SHP77 treated with DMSO at 0.1 percent for 48 hours (cell line): Measurements from ENCODE around the gene GPR62.

Experiments used
- DNase-seq: peaks from one replicate; lab custom pipeline; 2025; lab: John Stamatoyannopoulos, UW

GPR62 gene

DNA sequence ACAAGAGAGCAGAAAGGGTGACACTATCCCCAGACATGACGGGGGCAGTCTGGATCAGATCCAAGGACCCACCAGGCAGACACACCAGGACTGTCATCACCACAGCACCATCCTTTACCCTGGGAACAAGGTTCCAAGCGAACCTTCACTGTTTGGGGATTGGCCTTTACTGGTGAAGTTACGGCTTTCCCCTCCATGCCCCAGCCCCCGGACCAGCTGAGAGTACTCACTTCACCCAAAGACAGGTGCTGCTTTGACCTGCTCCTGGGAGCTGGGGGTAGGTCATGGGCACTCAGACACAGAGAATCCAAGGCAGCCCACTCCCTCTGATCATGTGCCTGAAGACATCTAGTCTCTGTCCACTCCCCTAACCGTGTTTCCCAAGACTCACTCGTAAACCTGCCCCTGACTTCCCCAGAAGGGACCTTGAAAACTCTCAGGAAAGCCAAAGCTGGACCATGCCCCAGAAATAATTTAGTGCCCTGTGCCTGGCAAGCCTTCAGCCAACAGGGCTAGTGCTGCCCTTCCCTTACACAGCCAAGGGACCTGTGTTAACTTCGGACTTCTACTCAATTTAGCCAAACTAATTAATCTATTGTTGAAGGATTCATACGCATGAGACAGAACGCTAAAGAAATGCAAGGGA, 16.3 kb upstream of the GPR62 start:
- DNase-seq = no peak

DNA sequence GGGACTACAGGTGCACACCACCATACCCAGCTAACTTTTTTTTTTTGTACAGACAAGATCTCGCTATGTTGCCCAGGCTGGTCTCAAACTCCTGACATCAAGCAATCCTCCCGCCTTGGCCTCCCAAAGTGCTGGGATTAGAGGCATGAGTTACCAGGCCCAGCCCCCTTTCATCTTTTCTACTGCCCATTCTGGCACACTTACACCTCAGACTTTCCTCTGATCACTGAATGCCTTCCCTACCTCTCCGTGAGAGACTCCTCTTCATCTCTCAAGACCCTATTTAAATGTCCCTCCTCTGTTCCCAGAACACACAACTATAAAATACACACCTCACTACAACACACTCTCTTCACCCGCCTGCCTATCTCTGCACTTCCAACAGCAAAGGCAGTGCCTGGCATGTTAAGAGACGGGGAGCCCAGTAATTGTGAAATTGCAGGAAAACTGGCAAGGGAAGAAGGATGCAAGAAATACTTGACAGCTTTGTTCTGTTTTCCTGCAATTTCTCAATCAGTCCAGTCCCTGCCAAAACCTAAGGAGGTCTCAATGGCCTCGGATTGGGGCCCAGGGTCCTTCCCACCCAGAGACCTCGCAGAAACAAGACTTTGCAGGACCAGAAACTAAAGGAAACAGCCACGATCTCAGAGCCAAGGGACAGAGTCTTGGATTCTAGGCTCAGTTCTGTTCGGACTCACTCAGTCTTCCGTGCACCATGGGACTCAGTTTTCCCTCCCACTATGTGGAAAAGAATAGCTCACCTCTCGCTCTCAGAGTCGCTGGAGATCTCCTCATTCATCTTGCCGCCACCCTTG, 14.3 kb upstream of the GPR62 start:
- no peak for DNase-seq

DNA sequence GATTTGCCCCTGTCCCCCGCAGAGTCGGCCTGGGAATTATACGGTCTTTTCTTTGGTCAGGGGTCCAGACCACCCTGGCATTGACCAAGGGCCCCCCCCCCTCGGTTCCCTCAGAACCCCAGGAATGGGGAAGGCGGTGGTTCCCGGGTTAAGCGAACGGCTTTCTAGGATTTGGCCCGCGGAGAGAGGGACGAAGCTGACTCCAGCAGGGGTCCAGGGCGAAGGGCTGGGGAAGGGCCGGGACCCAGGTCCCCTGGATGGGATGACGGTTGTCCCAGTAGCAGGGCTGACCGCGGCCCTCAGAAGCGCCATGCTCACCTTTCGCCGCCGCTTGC, 13.8 kb upstream of the GPR62 start:
- DNase-seq = no peak

DNA sequence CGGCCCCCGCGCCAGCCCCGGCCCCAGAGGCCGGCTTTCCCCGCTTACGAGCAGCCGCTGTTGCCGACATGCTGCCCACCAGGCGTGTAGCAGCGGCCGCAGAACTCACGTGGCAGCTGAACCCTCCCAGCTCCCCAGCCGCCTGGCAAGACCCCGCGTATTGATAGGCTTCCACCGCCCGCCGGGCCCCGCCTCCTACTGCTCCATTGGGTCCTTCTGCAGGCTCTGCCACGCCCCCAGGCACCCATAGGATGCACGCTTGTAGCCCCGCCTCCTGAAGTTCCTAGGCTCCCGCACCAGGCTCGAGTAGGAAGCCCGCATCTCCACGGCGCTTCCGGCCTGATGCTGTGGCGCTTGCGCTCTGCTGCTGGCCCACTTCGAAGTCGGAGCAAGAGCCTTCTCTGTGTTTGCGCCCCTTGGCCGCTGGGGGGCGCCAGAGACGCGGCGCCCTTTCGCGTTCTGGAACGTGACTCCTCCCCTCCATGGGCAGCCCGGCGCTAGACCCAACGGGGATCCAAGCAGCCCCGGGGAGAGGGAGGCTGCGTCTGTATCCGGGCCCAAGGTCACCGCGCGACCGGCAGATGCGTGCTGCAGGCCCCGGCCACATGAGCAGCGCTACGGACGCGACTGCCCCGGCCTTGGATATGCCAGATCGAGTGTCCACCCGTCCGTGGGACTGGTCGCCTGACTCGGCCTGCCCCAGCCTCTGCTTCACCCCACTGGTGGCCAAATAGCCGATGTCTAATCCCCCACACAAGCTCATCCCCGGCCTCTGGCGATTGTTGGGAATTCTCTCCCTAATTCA, 13.2 kb upstream of the GPR62 start, which contains the start of the genes PARP3 and RRP9:
PARP3 (plus strand) TSS at position 566 of the 805 bp plus-strand sequence. CDS start 993 bp downstream, outside the sequence.
RRP9 (minus strand) TSS at position 107 of the 805 bp plus-strand sequence; CDS start at position 70, 37 bp downstream.
- peak; percentile 99 for DNase-seq

DNA sequence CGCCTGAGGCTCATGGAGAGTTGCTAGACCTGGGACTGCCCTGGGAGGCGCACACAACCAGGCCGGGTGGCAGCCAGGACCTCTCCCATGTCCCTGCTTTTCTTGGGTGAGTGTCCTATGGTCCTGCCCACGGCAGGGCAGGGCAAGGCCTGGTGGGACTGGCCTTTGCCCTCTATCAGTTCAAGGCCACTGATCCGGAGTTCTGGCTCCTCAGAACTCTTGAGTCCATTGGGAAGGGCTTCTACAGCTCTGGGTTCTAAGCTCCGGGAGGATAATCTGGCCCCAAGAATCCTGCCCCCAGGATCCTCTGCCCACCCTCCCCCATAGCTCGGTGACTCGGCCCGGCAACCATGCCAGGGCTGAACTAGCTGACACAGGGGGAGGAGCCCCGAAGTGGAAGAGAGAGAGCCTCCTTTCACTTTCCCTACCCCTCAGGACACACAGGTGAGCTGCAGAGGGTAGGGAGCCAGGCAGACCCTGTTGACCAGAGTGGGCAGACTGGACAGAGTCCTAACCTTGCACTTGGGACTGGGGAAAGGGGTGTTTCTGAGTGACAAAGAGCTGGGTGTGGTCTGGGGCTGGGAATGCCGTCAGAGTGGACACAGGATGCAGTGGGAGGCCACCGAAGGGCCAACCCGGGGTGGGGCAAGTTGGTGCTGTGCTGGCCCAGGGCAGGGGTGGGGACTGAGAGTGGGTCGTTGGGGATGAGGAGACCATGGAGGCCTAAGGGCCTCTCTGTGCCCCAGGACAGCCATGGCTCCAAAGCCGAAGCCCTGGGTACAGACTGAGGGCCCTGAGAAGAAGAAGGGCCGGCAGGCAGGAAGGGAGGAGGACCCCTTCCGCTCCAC, 12.4 kb upstream of the GPR62 start:
- DNase-seq = no peak

DNA sequence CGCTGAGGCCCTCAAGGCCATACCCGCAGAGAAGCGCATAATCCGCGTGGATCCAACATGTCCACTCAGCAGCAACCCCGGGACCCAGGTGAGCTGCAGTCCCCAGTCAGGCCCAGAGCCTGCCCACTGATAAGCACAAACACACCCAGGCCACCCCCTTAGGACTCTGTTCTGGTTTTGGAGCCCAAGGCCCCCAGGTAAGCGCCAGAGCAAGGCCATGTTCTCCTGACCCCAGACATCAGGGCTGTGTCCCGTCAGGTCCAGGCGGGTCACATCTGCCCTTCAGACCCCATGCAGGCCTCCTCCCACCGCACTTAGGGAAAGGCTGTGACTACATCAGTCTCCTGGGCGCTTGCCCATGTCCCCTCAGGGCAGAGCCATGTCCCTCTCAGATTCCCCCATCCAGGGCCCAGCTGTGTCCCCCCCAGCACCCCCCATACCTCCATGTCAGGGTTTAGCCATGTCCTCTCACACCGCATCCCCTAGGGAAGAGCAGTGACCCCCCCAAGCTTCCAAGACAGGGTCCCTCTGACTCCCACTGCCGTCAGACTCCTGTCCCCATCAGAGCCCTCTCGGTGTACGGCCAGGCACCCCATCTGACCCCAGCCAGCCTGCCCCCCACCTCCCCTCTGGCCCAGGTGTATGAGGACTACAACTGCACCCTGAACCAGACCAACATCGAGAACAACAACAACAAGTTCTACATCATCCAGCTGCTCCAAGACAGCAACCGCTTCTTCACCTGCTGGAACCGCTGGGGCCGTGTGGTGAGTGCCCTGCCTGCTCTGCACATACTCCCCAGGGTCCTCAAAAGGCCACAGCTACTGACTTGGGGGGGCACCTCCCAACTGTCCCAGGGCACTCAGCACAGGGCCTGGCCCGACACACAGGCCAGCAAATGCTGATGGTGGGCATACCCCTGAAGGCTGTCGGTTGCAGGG, 11.5 kb upstream of the GPR62 start:
- DNase-seq = no peak

DNA sequence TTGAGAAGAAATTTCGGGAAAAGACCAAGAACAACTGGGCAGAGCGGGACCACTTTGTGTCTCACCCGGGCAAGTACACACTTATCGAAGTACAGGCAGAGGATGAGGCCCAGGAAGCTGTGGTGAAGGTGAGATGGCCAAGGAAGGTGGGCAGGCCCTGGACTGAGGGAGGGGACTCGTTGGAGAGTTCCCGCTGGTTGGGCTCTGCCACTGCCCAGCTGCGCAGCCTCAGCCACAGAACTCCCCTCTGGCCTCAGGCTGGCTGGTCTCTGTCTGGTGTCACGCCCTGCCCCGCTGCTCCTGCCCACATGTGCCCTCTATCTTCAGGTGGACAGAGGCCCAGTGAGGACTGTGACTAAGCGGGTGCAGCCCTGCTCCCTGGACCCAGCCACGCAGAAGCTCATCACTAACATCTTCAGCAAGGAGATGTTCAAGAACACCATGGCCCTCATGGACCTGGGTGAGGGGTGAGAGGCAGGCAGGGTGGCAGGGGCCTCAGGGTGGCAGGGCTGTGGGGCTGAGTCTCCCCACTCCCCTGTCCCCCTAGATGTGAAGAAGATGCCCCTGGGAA, 10.6 kb upstream of the GPR62 start:
- no peak for DNase-seq

GRCh38 chr3:51945031-51945840, 9.9 kb upstream of the GPR62 start:
- no peak for DNase-seq

DNA sequence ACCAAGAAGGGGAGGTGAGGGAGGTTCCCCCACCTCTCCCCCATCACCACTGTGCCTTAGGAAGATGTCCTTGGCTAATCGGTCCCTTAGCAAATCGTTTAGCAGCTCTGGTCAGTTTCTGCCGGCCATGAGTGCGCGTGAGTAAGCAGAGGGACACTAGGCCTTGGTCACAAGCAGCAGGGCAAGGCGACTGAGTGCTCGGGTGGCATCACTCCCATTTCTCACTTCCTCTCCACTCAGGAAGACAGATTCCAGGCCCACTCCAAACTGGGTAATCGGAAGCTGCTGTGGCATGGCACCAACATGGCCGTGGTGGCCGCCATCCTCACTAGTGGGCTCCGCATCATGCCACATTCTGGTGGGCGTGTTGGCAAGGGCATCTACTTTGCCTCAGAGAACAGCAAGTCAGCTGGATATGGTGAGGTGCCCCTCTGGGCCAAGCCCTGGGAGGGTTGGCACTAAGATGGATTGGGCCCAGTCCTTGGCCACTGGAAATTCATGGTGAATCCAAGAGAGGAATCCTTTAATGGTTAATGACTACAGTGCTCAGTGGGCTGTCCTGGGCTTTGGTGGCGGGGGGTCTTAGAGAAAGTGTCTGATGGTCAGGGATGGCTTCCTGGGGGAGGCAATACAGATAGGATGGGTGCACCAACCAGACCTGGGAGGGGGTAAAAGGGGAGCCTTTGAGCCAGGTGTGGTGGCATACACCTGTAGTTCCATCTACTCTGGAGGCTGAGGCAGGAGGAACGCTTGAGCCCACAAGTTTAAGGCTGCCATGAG, 9.1 kb upstream of the GPR62 start:
- no peak for DNase-seq

DNA sequence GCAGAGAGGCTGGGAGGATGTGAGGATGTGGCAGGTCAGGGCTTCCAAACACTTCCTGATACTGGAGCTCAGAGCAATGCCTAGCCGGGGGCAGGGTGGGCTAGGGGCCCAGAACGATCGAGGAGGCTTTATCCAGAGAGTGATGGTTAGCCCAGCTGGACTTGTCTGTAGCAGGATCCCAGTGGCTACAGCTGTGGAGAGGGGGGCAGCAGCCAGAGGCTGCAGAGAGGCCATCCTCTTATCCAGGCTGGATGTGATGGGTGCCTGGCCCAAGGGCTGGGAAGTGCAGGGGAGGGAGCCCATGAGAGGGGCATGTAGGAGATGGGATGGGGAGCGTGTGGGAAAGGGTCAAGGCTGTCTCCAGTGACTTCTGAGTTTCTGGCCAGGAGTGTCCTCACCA, 8.4 kb upstream of the GPR62 start:
- no peak for DNase-seq

GRCh38 chr3:51947215-51947900, 7.8 kb upstream of the GPR62 start:
- DNase-seq = no peak

- DNase-seq = no peak
Observed at GRCh38 chr3:51948016-51948580, 7.1 kb upstream of the GPR62 start.

GRCh38 chr3:51949121-51949520, 6.1 kb upstream of the GPR62 start:
- DNase-seq = no peak

GRCh38 chr3:51950899-51951298, 4.3 kb upstream of the GPR62 start:
- DNase-seq = no peak

DNA sequence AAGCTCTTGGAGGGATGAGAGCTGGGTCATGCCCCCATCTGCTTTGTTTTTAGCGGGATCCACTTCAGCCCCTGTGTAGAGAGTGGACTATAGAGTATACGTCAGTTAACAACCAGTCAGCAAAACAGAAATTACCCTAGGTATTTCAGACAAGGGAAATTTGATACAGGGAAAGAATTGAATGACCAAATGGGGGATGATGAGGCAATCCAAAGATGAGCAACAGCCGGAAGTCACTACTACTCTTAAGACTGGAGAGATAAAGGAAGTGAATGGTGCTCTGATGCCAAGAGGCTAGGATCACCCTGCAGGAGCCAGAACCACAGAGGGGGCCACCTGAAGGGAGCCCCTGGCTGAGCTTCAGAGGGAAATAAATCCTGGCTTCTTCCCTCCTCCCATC, 1.7 kb upstream of the GPR62 start:
- no peak for DNase-seq

- no peak for DNase-seq
Observed at GRCh38 chr3:51954105-51954504, 1.1 kb upstream of the GPR62 start.

DNA sequence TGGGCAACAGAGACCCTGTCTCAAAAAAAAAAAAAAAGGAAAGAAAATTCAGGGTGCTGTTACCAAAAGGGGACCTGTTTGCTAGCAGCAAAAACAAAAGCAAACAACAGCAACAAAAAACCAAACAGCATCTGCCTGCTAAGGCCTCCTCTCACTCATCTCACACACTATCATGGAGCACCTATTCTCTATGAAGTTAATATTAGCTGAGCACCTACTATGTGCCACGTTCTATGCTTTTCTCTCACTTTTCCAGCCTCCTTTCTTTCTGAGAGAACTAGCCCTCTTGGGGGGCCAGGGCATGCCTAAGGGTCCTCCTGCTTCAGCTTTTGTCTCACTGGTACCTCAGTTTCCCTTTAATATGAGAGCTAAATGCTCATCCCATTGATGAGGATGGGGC, 468 bp upstream of the GPR62 start:
- DNase-seq = no peak
